ENCODE data around the gene FMNL2. TPM values are rescaled to one million over a fixed set of nuclear protein-coding genes. Genes with fewer than 3 reads are reported as not detected.

The FMNL2 gene
- total RNA-seq, 4 donors from 2014 or later: 50.5 to 96.7 (median 79.6) TPM

GRCh38 chr2:152560873-152561595, 226.1 kb downstream of the FMNL2 start:
- TF ChIP-seq, protein P1, sequence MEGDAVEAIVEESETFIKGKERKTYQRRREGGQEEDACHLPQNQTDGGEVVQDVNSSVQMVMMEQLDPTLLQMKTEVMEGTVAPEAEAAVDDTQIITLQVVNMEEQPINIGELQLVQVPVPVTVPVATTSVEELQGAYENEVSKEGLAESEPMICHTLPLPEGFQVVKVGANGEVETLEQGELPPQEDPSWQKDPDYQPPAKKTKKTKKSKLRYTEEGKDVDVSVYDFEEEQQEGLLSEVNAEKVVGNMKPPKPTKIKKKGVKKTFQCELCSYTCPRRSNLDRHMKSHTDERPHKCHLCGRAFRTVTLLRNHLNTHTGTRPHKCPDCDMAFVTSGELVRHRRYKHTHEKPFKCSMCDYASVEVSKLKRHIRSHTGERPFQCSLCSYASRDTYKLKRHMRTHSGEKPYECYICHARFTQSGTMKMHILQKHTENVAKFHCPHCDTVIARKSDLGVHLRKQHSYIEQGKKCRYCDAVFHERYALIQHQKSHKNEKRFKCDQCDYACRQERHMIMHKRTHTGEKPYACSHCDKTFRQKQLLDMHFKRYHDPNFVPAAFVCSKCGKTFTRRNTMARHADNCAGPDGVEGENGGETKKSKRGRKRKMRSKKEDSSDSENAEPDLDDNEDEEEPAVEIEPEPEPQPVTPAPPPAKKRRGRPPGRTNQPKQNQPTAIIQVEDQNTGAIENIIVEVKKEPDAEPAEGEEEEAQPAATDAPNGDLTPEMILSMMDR (IDR thresholded peaks at IDR 0.05; ENCODE audit: low read depth): no peak

DNA sequence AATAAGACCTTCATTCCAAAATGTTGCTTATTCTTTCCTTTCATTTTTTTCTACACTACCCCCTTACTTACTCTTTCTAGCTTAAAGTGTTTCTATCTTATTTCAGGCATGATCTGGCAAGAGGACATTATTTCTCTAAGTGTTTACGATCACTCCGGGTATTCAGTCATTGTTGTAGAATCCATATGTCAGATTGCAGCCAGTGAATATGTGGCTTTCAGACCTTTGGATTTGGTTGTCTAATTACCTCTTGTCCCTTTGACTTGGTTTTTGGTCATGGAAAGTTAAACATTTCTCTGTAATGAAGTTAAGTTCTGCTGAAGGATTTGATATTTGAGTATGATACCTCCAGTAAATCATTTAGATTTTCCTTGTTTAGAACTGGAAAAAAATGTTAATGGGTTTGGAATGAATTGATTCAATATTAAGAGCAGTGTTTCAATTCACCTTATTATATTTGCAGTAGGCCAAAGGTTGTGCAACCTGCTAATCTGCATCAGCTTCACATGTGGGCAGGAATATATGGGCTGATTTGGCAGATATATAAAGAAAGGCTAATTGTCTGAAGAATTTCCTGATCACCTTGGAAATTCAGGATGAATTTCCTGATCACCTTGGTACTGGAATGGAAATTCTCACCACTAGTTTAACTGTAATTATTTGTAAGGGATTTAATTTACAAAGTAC, 227.4 kb downstream of the FMNL2 start:
- TF ChIP-seq, protein P1 (IDR thresholded peaks at IDR 0.05; ENCODE audit: low read depth): no peak

DNA sequence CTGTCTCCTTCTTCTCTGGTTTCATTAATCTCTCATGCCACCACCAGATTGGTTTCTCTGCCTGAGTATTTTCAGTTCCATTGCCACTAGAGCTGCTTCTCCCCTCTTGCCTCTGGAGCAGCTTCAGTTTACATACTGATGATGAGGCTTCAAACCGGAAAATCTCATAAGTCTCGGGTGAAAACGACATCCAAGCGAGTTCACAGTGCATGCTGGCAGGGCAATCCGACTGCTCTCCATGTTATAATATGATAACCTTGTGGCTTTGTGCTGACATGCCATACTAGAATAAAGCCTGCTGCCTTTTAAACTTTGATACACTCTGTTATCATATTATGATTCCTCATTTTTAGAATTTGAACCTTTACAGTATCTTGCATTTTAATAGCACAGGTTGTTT, 228.8 kb downstream of the FMNL2 start:
- TF ChIP-seq, protein P1 (IDR thresholded peaks at IDR 0.05; ENCODE audit: low read depth): no peak

DNA sequence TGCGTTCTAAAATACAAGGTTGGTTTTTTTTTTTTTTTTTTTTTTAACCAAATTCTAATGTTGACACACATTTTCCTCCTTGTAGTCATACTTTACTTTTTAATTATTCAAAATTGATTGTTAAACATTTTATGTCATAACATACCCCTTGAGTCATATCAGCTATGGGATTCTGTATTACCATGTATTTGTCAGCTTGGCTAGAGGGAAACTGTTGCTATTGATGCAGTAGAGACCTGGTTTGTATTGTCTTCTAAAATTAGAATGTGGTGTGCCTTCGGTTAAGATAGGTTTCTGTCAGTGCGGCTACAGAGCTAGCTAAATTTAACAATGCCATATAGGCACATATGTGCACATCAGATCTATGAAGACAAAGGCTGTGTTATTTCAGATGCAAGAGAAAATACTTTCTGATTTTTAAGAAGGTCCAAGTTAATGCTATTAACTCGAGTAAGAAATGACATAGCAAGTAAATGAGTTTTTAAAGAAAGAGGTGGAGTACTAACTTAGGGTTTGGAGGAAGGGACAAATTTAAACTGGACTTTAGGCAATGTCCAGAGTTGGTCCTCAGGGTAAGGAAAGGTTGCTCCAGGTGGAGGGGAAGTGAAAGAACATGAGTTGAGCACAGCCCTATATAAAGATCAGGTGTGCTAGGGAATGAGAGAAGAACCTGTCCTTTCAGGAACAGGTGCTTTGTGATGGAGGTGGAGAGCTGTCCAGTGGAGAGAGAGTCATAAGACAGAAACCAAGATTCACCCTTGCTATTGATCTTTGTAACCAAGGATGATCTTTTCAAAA, 230.0 kb downstream of the FMNL2 start:
- TF ChIP-seq, protein P1 (IDR thresholded peaks at IDR 0.05; ENCODE audit: low read depth): no peak

GRCh38 chr2:152565884-152566727, 231.1 kb downstream of the FMNL2 start:
- TF ChIP-seq, protein P1 (IDR thresholded peaks at IDR 0.05; ENCODE audit: low read depth): no peak

DNA sequence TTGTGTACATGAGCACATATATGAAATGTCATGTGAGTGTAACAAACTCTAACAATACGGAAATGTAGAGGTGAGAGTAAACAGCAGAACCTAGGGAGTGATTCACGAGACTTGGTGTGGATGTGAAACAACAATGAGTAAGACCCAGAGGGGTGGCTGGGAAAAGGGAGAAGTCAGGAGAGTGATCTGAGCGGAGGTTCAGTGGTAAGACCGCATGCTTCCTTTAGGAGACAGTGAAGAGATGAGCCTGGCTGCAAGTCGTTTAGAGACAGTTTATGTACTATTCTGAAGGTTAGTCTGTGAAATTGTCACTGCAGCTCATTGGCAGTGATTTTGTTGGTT, 231.7 kb downstream of the FMNL2 start:
- TF ChIP-seq, protein P1 (IDR thresholded peaks at IDR 0.05; ENCODE audit: low read depth): no peak
